IMR-90 (cell line): ENCODE measurements around the gene CYTH2.
"Not testable (repeated sequence)": the region's sequence is repeated elsewhere in the genome, so short reads cannot be mapped to it uniquely, and the experiment has no call there.

Experiments used
- CEBPB ChIP-seq: IDR thresholded peaks from 2 replicates; pipeline ENCODE4 v1.6.1; 2012; ENCODE audit warnings: low read depth, low read length, improper control_type of control experiment
- CTCF ChIP-seq: conservative IDR thresholded peaks from 2 replicates; pipeline ENCODE4 v1.5.1; 2012; ENCODE audit warnings: mild to moderate bottlenecking, low read depth, low read length, improper control_type of control experiment
- MXI1 ChIP-seq: IDR thresholded peaks from 2 replicates; pipeline ENCODE4 v1.6.1; 2012; ENCODE audit warnings: low read depth, mild to moderate bottlenecking, low read length, moderate library complexity, borderline replicate concordance
- NFE2L2 ChIP-seq: fragments of 150-350 bp; IDR thresholded peaks from 2 replicates; pipeline ENCODE4 v1.6.1; 2016; ENCODE audit warnings: low read depth, mild to moderate bottlenecking, low read length
- POLR2A ChIP-seq: IDR thresholded peaks from 2 replicates; pipeline ENCODE4 v1.6.1; 2012; ENCODE audit warnings: mild to moderate bottlenecking, low read depth, low read length
- USF2 ChIP-seq: fragments of 150-350 bp; IDR thresholded peaks from 2 replicates; pipeline ENCODE4 v1.6.1; 2017; ENCODE audit warnings: mild to moderate bottlenecking, antibody characterized with exemption, low read length, low read depth

- not testable (repeated sequence) for TF ChIP-seq POLR2A, CTCF, CEBPB, NFE2L2, MXI1, USF2
Observed at GRCh38 chr19:48488478-48488877, 19.3 kb downstream of the CYTH2 start.
